Activated B cell treated with CpG ODN at 0.5 μM for 24 hours (primary cell): ENCODE measurements around the gene TBC1D8. TPM values are rescaled to one million over a fixed set of nuclear protein-coding genes. Genes with fewer than 3 reads are reported as not detected.

Experiments used
- ATAC-seq: fragments of 200-7000 bp; cut with Tn5 transposase; one replicate; pipeline ENCODE4 v1.10.0; 2021; ENCODE audit warnings: low read depth, mild to moderate bottlenecking, moderate library complexity
- CTCF ChIA-PET: fragments of 350-600 bp; sonication (Branson Sonifier 250); formaldehyde crosslinking; loops from one replicate; lab custom pipeline; 2021; ENCODE audit warnings: antibody characterized with exemption; lab: Charles Lee
- POLR2A ChIA-PET: fragments of 350-600 bp; sonication (Branson Sonifier 250); formaldehyde crosslinking; loops from one replicate; lab custom pipeline; 2021; ENCODE audit warnings: antibody characterized with exemption; lab: Charles Lee
- DNase-seq: peaks from one replicate; pipeline ENCODE4 v3.0.0; 2022
- H3K27ac Mint-ChIP-seq: one replicate; pipeline ENCODE4 v1.8.0; 2020; ENCODE audit warnings: mixed read lengths
- H3K27me3 Mint-ChIP-seq: one replicate; pipeline ENCODE4 v1.8.0; 2021; ENCODE audit warnings: mixed read lengths
- H3K36me3 Mint-ChIP-seq: one replicate; pipeline ENCODE4 v1.8.0; 2021; ENCODE audit warnings: low read depth, mixed read lengths
- H3K4me1 Mint-ChIP-seq: one replicate; pipeline ENCODE4 v1.8.0; 2021; ENCODE audit warnings: mixed read lengths
- H3K4me3 Mint-ChIP-seq: one replicate; pipeline ENCODE4 v1.8.0; 2020; ENCODE audit warnings: mild to moderate bottlenecking, mixed read lengths
- H3K9me3 Mint-ChIP-seq: one replicate; pipeline ENCODE4 v1.8.0; 2020; ENCODE audit warnings: mixed read lengths
- CTCF ChIP-seq: fragments of 200-600 bp; IDR thresholded peaks from one replicate; pipeline ENCODE4 v1.8.0; 2022; ENCODE audit warnings: antibody characterized with exemption, mild to moderate bottlenecking
- intact Hi-C: fragments of 100-400 bp; cut with micrococcal nuclease; formaldehyde crosslinking; loops from one replicate; pipeline ENCODE4 v1.15.1; 2024
- total RNA-seq: library from RNA; stranded (reverse); gene quantifications from 2 replicates; pipeline ENCODE4 v1.2.3, GENCODE V29; 2022

Gene TBC1D8
- total RNA-seq, 1 donor from 2014 or later: 4.7 TPM

GRCh38 chr2:100997509-100998234 is 153.5 kb downstream of the TBC1D8 start:
- ATAC-seq: no peak
- ChIA-PET CTCF (no interaction called here), POLR2A (no interaction called here)
- Mint-ChIP-seq H3K36me3 (peaks cover 9% of the 10 kb centered on the region), H3K9me3 (no peaks in the 10 kb centered on the region), H3K27ac (no peak overlapping the region), H3K27me3 (no peaks in the 10 kb centered on the region), H3K4me1 (peaks cover 10% of the 10 kb centered on the region), H3K4me3 (no peak overlapping the region)
- intact Hi-C loops: no loop called here
- DNase-seq: no peak
- TF ChIP-seq CTCF: no peak

DNA sequence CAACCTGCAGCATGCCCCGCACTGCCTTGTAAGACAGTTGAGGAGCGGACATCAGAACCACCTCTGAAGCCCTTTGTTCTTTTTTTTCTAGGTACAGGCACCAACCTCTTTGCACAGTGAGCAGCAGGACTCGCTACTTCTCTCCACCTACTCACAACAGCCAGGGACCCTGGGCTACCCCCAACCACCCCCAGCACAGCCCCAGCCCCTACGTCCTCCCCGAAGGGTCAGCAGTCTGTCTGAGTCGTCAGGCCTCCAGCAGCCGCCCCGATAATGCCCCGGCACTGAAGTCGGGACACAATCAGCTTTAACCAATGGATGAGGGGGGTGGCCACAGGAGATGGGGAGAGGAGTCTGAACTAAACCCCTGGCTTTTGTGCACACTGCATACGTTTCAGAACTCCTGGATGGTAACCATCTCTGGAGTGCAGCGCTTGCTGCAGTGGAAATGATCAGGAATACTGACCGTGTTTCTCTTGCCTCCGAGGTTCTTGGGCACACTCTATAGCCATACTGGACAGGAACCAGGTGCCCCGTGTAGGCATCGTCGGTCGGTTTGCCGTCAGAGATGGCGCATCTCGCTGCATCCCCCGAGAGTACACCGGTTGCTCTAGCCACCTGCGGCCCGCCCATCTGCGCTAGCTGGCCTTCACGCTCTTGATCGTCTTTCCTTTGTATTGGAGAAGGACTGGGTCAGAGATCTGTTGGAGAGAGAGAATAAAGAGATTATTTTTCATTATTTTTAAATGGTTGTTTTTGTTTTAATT is 155.7 kb downstream of the TBC1D8 start:
- no peak for TF ChIP-seq CTCF
- DNase-seq (no peak), ATAC-seq (no peak)
- no peak overlapping the region for H3K27ac Mint-ChIP-seq
- intact Hi-C loops: no loop called here
- H3K36me3 Mint-ChIP-seq: no peaks in the 10 kb centered on the region
- no peak overlapping the region for H3K4me3 Mint-ChIP-seq
- peaks cover 5% of the 10 kb centered on the region for H3K4me1 Mint-ChIP-seq
- no peaks in the 10 kb centered on the region for H3K27me3 Mint-ChIP-seq
- ChIA-PET CTCF (no interaction called here), POLR2A (no interaction called here)
- no peaks in the 10 kb centered on the region for H3K9me3 Mint-ChIP-seq

GRCh38 chr2:100993294-100993693 is 157.9 kb downstream of the TBC1D8 start:
- H3K36me3 Mint-ChIP-seq: no peaks in the 10 kb centered on the region
- no peak overlapping the region for H3K4me3 Mint-ChIP-seq
- DNase-seq (no peak), ATAC-seq (no peak)
- no peaks in the 10 kb centered on the region for H3K9me3 Mint-ChIP-seq
- TF ChIP-seq CTCF: no peak
- H3K27me3 Mint-ChIP-seq: no peaks in the 10 kb centered on the region
- intact Hi-C loops: loop anchor here (5.0 kb wide), 1 partner anchor 1436 kb away; no protein-coding TSS in a partner anchor
- ChIA-PET POLR2A (interaction anchor here (1.1 kb wide), 1 partner anchor 9 kb away, joined by 4 read pairs; the partner anchor contains the start of gene RPL31), CTCF (no interaction called here)
- peaks cover 5% of the 10 kb centered on the region for H3K4me1 Mint-ChIP-seq
- H3K27ac Mint-ChIP-seq: no peak overlapping the region

DNA sequence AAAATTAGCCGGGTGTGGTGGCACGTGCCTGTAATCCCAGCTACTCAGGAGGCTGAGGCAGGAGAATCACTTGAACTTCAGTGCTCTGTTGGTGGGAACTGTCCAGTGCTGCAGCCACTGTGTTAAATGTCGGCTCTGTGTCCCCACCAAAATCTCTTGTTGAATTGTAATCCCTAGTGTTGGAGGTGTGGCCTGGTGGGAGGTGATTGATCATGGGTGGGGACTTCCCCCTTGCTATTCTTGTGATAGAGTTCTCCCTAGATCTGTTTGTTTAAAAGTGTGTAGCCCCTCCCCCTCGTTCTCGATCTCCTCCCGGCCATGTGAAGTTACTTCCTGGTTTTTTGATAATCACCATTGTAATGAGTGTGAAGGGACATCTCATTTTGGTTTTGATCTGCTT is 158.9 kb downstream of the TBC1D8 start:
- ATAC-seq (no peak), DNase-seq (no peak)
- Mint-ChIP-seq H3K27ac (no peak overlapping the region), H3K27me3 (no peaks in the 10 kb centered on the region), H3K4me3 (no peak overlapping the region), H3K9me3 (no peaks in the 10 kb centered on the region), H3K36me3 (no peaks in the 10 kb centered on the region), H3K4me1 (peaks cover 5% of the 10 kb centered on the region)
- ChIA-PET CTCF (no interaction called here), POLR2A (no interaction called here)
- no peak for TF ChIP-seq CTCF
- intact Hi-C loops: loop anchor here (5.0 kb wide), 1 partner anchor 1435 kb away; no protein-coding TSS in a partner anchor

GRCh38 chr2:100991404-100991773 is 159.8 kb downstream of the TBC1D8 start:
- intact Hi-C loops: loop anchor here (5.0 kb wide), 1 partner anchor 1434 kb away; no protein-coding TSS in a partner anchor
- Mint-ChIP-seq H3K4me3 (no peak overlapping the region), H3K36me3 (no peaks in the 10 kb centered on the region), H3K9me3 (no peaks in the 10 kb centered on the region), H3K4me1 (peaks cover 5% of the 10 kb centered on the region), H3K27ac (no peak overlapping the region), H3K27me3 (no peaks in the 10 kb centered on the region)
- DNase-seq: no peak
- ATAC-seq: no peak
- CTCF ChIA-PET: interaction anchor here (1.0 kb wide), 1 partner anchor 381 kb away, joined by 3 read pairs; no protein-coding TSS in a partner anchor
- POLR2A ChIA-PET: no interaction called here
- no peak for TF ChIP-seq CTCF
